HepG2 (cell line): ENCODE results near the gene ZBTB4. TPM values are rescaled to one million over a fixed set of nuclear protein-coding genes. Genes with fewer than 3 reads are reported as not detected.

Experiments used
- CERS6 ChIP-seq: sonication (generic); formaldehyde crosslinking; IDR thresholded peaks from 2 replicates; pipeline ENCODE4 v1.5.0; 2020; ENCODE audit warnings: missing genetic modification reagents
- FUBP1 ChIP-seq: sonication (generic); formaldehyde crosslinking; IDR thresholded peaks from 2 replicates; pipeline ENCODE4 v1.5.1; 2020; ENCODE audit warnings: missing genetic modification reagents, mild to moderate bottlenecking, borderline replicate concordance
- HINFP ChIP-seq: sonication (generic); formaldehyde crosslinking; IDR thresholded peaks from 2 replicates; pipeline ENCODE4 v1.4.0; 2020; ENCODE audit warnings: low read depth, mild to moderate bottlenecking, missing genetic modification reagents
- HIVEP1 ChIP-seq: sonication (generic); formaldehyde crosslinking; IDR thresholded peaks from 2 replicates; pipeline ENCODE4 v1.4.0; 2020; ENCODE audit warnings: mild to moderate bottlenecking, missing genetic modification reagents
- HMGXB3 ChIP-seq: sonication (generic); formaldehyde crosslinking; IDR thresholded peaks from 2 replicates; pipeline ENCODE4 v1.4.0; 2020; ENCODE audit warnings: missing genetic modification reagents, borderline replicate concordance
- SIN3A ChIP-seq: IDR thresholded peaks from 2 replicates; pipeline ENCODE4 v1.6.1; 2011; ENCODE audit warnings: low read depth, mild to moderate bottlenecking, control low read depth, low read length, borderline replicate concordance
- USF2 ChIP-seq, 2 experiments: sonication (generic) in 1 of 2; formaldehyde crosslinking in 1 of 2; IDR thresholded peaks; 2 replicates each; pipeline versions ENCODE4 v1.5.1 to v1.6.1; 2011 to 2020; ENCODE audit warnings: borderline replicate concordance in 1 of 2, low read depth in 1 of 2, low read length in 1 of 2, mild to moderate bottlenecking in 1 of 2, missing genetic modification reagents in 1 of 2, moderate library complexity in 1 of 2
- ZNF687 ChIP-seq: sonication (generic); formaldehyde crosslinking; IDR thresholded peaks from 2 replicates; pipeline ENCODE4 v1.5.1; 2020; ENCODE audit warnings: mild to moderate bottlenecking, missing genetic modification reagents, moderate library complexity
- polyA plus RNA-seq, 8 experiments: library from polyadenylated mRNA; depleted of rRNA in 3 of 8; stranded (reverse) in 7 of 8; unstranded in 1 of 8; fragments of >200 nt; fragmentation: Illumina TruSeq in 4 of 8; extraction: Trizol in 4 of 8; gene quantifications; 2 replicates each; pipeline versions ENCODE4 v1.2.1 to v1.2.3, GENCODE V29; 2011 to 2016; ENCODE audit warnings: low read depth in 4 of 8, missing spikeins in 1 of 8, mixed read lengths in 1 of 8; ENCODE audit not compliant: insufficient read depth in 1 of 8
- total RNA-seq, 5 experiments: library from RNA; depleted of rRNA; stranded (reverse); fragments of >200 nt; fragmentation: Illumina TruSeq; extraction: Trizol; gene quantifications; 2 replicates each; pipeline ENCODE4 v1.2.3, GENCODE V29; 2016; ENCODE audit warnings: low read depth in 1 of 5

ZBTB4 gene
- total and polyA plus RNA-seq, 2 of the 13 experiments (the other 11 are each of a cell fraction or from before 2014, with no cell fraction given): 4.3 to 7.4 TPM

DNA sequence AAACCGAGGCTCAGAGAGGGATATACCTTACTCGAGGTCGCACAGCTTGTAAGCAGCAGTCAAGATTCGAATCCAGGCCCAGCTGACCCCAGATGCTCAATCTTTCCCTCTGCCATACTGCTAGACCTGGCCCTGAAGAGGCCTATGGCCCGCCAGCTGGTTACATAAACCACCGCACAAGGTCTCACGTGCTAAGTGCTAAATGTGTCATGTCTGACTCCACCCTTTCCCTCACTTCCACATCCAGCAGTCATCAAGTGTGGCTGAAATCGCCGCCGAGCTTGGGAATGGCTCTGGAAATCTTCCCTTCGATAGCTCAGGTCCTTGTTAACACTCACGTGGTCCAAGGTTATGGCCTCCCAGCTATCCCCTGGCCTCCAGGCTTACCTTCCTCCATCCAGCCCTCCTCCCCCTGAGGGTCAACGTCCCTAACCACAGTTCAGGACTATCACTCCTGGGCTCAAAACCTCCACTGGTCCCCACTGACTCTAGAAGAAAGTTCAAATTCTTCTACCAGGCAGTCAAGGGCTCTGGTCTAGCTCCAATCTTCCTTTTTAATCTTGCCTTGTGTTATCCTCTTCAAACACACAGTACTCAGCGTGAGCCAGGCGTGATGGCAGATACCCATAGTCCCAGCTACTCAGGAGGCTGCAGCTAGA is 3.5 kb downstream of the ZBTB4 start (continued):
- no peak for TF ChIP-seq HMGXB3 (CRISPR knock-in tag)
- no peak for TF ChIP-seq HIVEP1 (CRISPR knock-in tag)
- TF ChIP-seq SIN3A: no peak
- TF ChIP-seq USF2 (IDR thresholded peaks at IDR 0.05; ENCODE audit: low read depth, low read length): no peak
- peak; percentile 20; the same call in 1 of the 2 replicates for TF ChIP-seq USF2 (CRISPR knock-in tag; IDR thresholded peaks at IDR 0.05; ENCODE audit: borderline replicate concordance)
- peak; percentile 64 for TF ChIP-seq ZNF687 (CRISPR knock-in tag)
- TF ChIP-seq FUBP1 (CRISPR knock-in tag): no peak
- TF ChIP-seq CERS6: no peak
- no peak for TF ChIP-seq HINFP (CRISPR knock-in tag)
